RWPE2 (cell line): Measurements from ENCODE around the gene PHACTR4.
"Not testable (repeated sequence)": the region's sequence is repeated elsewhere in the genome, so short reads cannot be mapped to it uniquely, and the experiment has no call there.

Source experiments
- ATAC-seq: fragments of 200-7000 bp; cut with Tn5 transposase; 3 replicates; pipeline ENCODE4 v1.9.1; 2021; ENCODE audit warnings: low read depth
- DNase-seq: peaks from one replicate; pipeline ENCODE4 v3.0.0-alpha.2; 2020; ENCODE audit warnings: low spot score
- H3K27ac ChIP-seq: fragments of 450-650 bp; 2 replicates; pipeline ENCODE4 v1.5.1; 2017; ENCODE audit warnings: mild to moderate bottlenecking; ENCODE audit not compliant: poor library complexity, severe bottlenecking
- H3K27me3 ChIP-seq: fragments of 250-450 bp; sonication (Bioruptor Pico); 2 replicates; pipeline ENCODE4 v1.5.1; 2021; ENCODE audit warnings: mild to moderate bottlenecking, moderate library complexity; ENCODE audit not compliant: insufficient read depth, poor library complexity, severe bottlenecking
- H3K36me3 ChIP-seq: fragments of 250-450 bp; sonication (Bioruptor Pico); 2 replicates; pipeline ENCODE4 v1.5.1; 2020; ENCODE audit warnings: low read depth, mild to moderate bottlenecking, moderate library complexity
- H3K4me1 ChIP-seq: fragments of 250-450 bp; sonication (Bioruptor Pico); 2 replicates; pipeline ENCODE4 v1.5.1; 2021; ENCODE audit warnings: mild to moderate bottlenecking, moderate library complexity; ENCODE audit not compliant: insufficient read depth, poor library complexity, severe bottlenecking
- H3K4me3 ChIP-seq: fragments of 250-450 bp; sonication (Bioruptor Pico); 2 replicates; pipeline ENCODE4 v1.5.1; 2021; ENCODE audit warnings: mild to moderate bottlenecking, moderate library complexity; ENCODE audit not compliant: severe bottlenecking
- H3K9me3 ChIP-seq: fragments of 250-450 bp; sonication (Bioruptor Pico); 2 replicates; pipeline ENCODE4 v1.5.1; 2021; ENCODE audit warnings: mild to moderate bottlenecking, moderate library complexity; ENCODE audit not compliant: severe bottlenecking
- CTCF ChIP-seq: fragments of 450-650 bp; IDR thresholded peaks from one replicate; pipeline ENCODE4 v1.5.1; 2017; ENCODE audit warnings: mild to moderate bottlenecking, moderate library complexity; ENCODE audit not compliant: poor library complexity, severe bottlenecking

PHACTR4 gene

GRCh38 chr1:28458237-28459228 lies 89.0 kb downstream of the PHACTR4 start:
- DNase-seq (no peak), ATAC-seq (no peak)
- H3K27ac ChIP-seq: no peak overlapping the region

GRCh38 chr1:28466226-28466778 lies 96.8 kb downstream of the PHACTR4 start:
- H3K4me3 ChIP-seq: no peak overlapping the region
- ATAC-seq (no peak), DNase-seq (no peak)
- H3K27ac ChIP-seq: no peak overlapping the region
- no peak for TF ChIP-seq CTCF
- peaks cover 48% of the 10 kb centered on the region for H3K36me3 ChIP-seq
- no peaks in the 10 kb centered on the region for H3K4me1 ChIP-seq
- H3K27me3 ChIP-seq: no peaks in the 10 kb centered on the region
- no peaks in the 10 kb centered on the region for H3K9me3 ChIP-seq

More at GRCh38 chr1:28458237-28459228, 89.0 kb downstream of the PHACTR4 start:
- Histone ChIP-seq H3K9me3 (no peaks in the 10 kb centered on the region), H3K4me3 (no peak overlapping the region), H3K36me3 (peaks cover 29% of the 10 kb centered on the region), H3K4me1 (no peaks in the 10 kb centered on the region), H3K27me3 (no peaks in the 10 kb centered on the region)
- TF ChIP-seq CTCF: no peak

GRCh38 chr1:28470146-28470545 lies 100.6 kb downstream of the PHACTR4 start:
- H3K4me3 ChIP-seq: no peak overlapping the region
- no peaks in the 10 kb centered on the region for H3K4me1 ChIP-seq
- H3K27ac ChIP-seq: no peak overlapping the region
- peaks cover 47% of the 10 kb centered on the region for H3K36me3 ChIP-seq
- TF ChIP-seq CTCF: no peak
- DNase-seq (no peak), ATAC-seq (no peak)
- no peaks in the 10 kb centered on the region for H3K9me3 ChIP-seq
- no peaks in the 10 kb centered on the region for H3K27me3 ChIP-seq

- H3K9me3 ChIP-seq, DNase-seq, H3K4me3 ChIP-seq, H3K27ac ChIP-seq, H3K27me3 ChIP-seq, ATAC-seq, H3K4me1 ChIP-seq: not testable (repeated sequence)
- H3K36me3 ChIP-seq: peaks cover 67% of the 10 kb centered on the region
These were observed 110.0 kb downstream of the PHACTR4 start for GRCh38 chr1:28479497-28479896.

GRCh38 chr1:28480308-28480707 lies 110.8 kb downstream of the PHACTR4 start:
- H3K27me3 ChIP-seq: no peaks in the 10 kb centered on the region
- H3K9me3 ChIP-seq: no peaks in the 10 kb centered on the region
- H3K4me1 ChIP-seq: no peaks in the 10 kb centered on the region
- TF ChIP-seq CTCF: no peak
- no peak overlapping the region for H3K4me3 ChIP-seq
- no peak for ATAC-seq
- no peak for DNase-seq
- H3K36me3 ChIP-seq: peaks cover 75% of the 10 kb centered on the region
- no peak overlapping the region for H3K27ac ChIP-seq
